ENCODE measurements around the gene SMURF2. TPM values are rescaled to one million over a fixed set of nuclear protein-coding genes. Genes with fewer than 3 reads are reported as not detected.
A peak's percentile ranks its signal among the peaks of the same experiment; 100 is the strongest.

Gene SMURF2
- total and polyA plus RNA-seq, 9 of the 15 experiments (the other 6 are each of a cell fraction or from before 2014, with no cell fraction given) = 3.8 to 22.0 (median 14.8) TPM

GRCh38 chr17:64622931-64623654, 39.0 kb downstream of the SMURF2 start (continued):
- TF ChIP-seq ZNF592 (IDR thresholded peaks at IDR 0.05) = 0 out of 2 replicates have a peak, but pooled peaks have one; percentile 14
- no peak for TF ChIP-seq ARHGAP35 (IDR thresholded peaks at IDR 0.05; ENCODE audit: partially characterized antibody)

GRCh38 chr17:64621772-64622171, 40.3 kb downstream of the SMURF2 start:
- BruUV-seq (replicated peaks) = no TSS peak
- peaks cover 23 to 52% of the 10 kb centered on the region in 2 experiments for H3K4me1 ChIP-seq (replicated peaks in 1 of 2; ENCODE audit: control insufficient read depth in 2 of 2, insufficient read depth in 2 of 2, low read length in 2 of 2)
- H3K4me2 ChIP-seq (ENCODE audit: insufficient read depth, low read length) = no peak overlapping the region
- no peak overlapping the region for H3K4me3 ChIP-seq
- no peaks in the 10 kb centered on the region for H3K36me3 ChIP-seq (ENCODE audit: control insufficient read depth, insufficient read depth, low read length)
- H3K27me3 ChIP-seq (ENCODE audit: control insufficient read depth in 2 of 2, insufficient read depth in 2 of 2, low read length in 2 of 2) = no peaks in the 10 kb centered on the region
- intact Hi-C loops (cut with micrococcal nuclease) = no loop called here
- ATAC-seq (no peak), FAIRE-seq (no peak), DNase-seq (ENCODE audit: extremely low read depth in 1 of 4, low spot score in 3 of 4) (no peak)
- no peaks in the 10 kb centered on the region for H3K9me3 ChIP-seq (replicated peaks; ENCODE audit: control insufficient read depth, insufficient read depth, low read depth, low read length)
- H2AFZ ChIP-seq (ENCODE audit: low read depth, low read length) = no peak overlapping the region
- H3K79me2 ChIP-seq (ENCODE audit: control insufficient read depth, insufficient read depth, low read length) = peaks cover 34% of the 10 kb centered on the region
- no peaks in the 10 kb centered on the region for H4K20me1 ChIP-seq (replicated peaks; ENCODE audit: control insufficient read depth, insufficient read depth, low read length)
- WGBS (ENCODE audit: insufficient coverage, low coverage, missing lambda C conversion rate) = 93% methylated on average over 6 of the region's 6 CpGs
- H3K9ac ChIP-seq (ENCODE audit: insufficient read depth in 1 of 2, low read depth in 2 of 2, low read length in 2 of 2) = no peak overlapping the region
- TF ChIP-seq TRIM28 (IDR thresholded peaks at IDR 0.05) (no peak), SAFB (IDR thresholded peaks at IDR 0.05; ENCODE audit: borderline replicate concordance, low read depth, low read length) (no peak), ZNF408 (CRISPR knock-in tag; IDR thresholded peaks at IDR 0.05; ENCODE audit: low read depth) (no peak), ARID1B (IDR thresholded peaks at IDR 0.05) (no peak), ZNF717 (CRISPR knock-in tag; IDR thresholded peaks at IDR 0.05) (no peak), PATZ1 (CRISPR knock-in tag; IDR thresholded peaks at IDR 0.05; ENCODE audit: borderline replicate concordance) (no peak), DNMT1 (IDR thresholded peaks at IDR 0.05) (no peak), ATF7 (IDR thresholded peaks at IDR 0.05) (no peak), HMGXB4 (CRISPR knock-in tag; IDR thresholded peaks at IDR 0.05) (no peak), ETV6 (IDR thresholded peaks at IDR 0.05; ENCODE audit: borderline replicate concordance in 1 of 2, low read depth in 2 of 2, low read length in 1 of 2) (no peak), ETV6 (CRISPR knock-in tag; IDR thresholded peaks at IDR 0.05; ENCODE audit: borderline replicate concordance) (no peak)
- H3K9me1 ChIP-seq (ENCODE audit: control insufficient read depth, insufficient read depth, low read length) = peaks cover 3% of the 10 kb centered on the region
- H3K27ac ChIP-seq (ENCODE audit: extremely low read depth, low read depth, low read length) = no peak overlapping the region
- ChIA-PET POLR2A (interaction anchor here (1.0 to 4.0 kb wide), 3 partner anchors 8 to 17 kb away, joined by 3 to 13 read pairs (median 3); no protein-coding TSS in a partner anchor), CTCF (ENCODE audit: low intra/inter-chr PET ratio) (no interaction called here)
- in situ Hi-C loops (cut with MboI) = no loop called here

Measured in K562 (cell line).